Activated CD8-positive, alpha-beta memory T cell treated with anti-CD3 and anti-CD28 coated beads for 48 hours (primary cell): Measurements from ENCODE around the gene EGFR.

Experiments used
- DNase-seq, 3 experiments: peaks; one replicate each; pipeline ENCODE4 v3.0.0-alpha.2; 2020; ENCODE audit warnings: low read depth in 2 of 3, low spot score in 2 of 3

EGFR gene

GRCh38 chr7:55099821-55100543, 81.2 kb downstream of the EGFR start:
- DNase-seq = no peak

- no peak for DNase-seq
Measured at GRCh38 chr7:55100544-55101327, 81.9 kb downstream of the EGFR start.

DNA sequence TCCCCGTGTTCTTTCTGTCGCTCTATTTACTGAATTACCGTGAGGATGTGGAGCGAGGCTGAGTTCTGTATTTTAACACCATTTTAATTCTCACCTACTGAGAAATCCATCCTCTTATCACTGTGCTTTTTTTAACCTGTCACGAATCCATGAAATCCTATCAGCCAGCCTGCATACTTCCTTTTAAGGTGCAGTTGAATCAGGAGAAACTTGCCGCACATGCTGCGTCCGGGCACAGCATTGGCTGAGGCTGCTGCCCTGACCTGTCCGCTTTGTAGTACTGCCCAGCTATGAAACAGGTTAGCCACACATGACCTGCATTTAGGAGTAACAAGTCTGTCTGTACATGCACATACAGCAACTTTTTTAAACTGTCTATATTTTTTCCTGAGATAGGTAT, 82.5 kb downstream of the EGFR start:
- DNase-seq = no peak

GRCh38 chr7:55104123-55104522, 85.3 kb downstream of the EGFR start:
- no peak for DNase-seq

DNA sequence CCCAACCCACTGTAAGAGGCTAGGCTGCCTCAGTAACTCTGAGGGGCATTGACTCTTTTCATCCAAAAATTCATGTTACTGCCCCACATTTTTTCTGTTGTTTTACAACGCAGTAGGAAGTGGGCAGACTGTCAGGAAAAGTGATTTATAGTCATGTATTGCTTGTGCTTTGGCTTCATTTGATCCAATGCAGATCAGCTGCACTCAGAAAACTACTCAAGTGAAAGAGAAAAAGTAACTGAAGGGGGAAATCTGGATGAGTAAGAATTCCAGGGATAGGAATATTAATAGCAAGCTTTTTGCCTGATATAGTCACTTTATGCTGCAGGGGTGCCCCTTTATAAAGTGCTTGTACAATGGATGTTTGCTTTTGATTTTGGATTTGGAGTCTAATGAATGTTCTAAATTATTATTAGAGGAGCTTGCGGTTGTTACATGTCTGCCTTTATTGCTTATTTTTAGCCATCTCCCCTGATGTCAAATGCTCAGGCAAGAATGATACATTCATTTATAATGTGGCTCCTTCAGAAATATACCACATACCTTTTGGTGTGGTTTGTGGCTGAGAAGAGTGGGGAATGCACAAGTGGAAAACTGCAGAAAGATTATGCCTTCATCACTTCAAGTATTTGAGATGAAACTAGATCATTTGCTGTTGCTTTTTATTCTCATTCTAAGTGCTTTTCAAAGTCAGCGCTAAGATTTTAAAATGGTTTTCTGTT, 86.1 kb downstream of the EGFR start:
- no peak for DNase-seq

DNA sequence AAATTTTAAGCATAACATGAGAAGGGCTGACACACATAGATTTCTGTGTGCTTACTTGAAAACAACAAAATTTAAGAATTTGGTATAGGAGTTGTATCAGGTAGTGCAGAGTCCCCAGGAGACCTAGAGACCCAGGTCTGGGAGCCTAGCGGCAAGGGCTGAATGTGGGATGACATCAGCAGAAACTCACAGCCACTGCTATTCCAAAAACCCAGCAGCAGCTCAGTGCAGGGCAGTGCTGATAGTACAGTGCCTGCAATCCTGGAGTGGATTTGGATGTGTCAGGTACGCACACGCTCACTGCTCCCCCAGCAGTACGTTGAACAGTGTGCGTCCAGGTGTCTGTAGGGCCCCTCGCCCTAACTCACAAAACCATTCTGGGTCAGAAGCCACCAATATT, 87.1 kb downstream of the EGFR start:
- DNase-seq = no peak

DNA sequence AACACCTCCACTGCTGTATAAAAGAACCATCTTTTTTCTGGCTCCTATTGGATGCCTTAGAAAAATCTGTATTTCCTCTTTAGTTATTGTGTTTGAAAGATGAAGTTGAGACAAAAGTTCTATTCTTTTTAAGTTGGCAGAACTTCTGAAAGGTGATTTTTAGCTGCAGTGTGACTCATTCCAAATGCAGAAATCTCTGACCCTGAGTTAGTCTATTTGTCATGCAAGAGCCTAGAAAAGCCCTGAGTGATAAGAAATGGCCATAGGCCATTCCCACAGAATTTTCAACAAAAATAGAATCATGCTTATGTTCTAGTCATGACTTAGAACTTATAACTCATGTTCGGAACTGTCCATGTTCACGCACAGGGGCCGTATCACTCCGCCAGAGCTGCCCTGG, 89.1 kb downstream of the EGFR start:
- no peak for DNase-seq

GRCh38 chr7:55108401-55108800, 89.6 kb downstream of the EGFR start:
- DNase-seq = no peak

DNA sequence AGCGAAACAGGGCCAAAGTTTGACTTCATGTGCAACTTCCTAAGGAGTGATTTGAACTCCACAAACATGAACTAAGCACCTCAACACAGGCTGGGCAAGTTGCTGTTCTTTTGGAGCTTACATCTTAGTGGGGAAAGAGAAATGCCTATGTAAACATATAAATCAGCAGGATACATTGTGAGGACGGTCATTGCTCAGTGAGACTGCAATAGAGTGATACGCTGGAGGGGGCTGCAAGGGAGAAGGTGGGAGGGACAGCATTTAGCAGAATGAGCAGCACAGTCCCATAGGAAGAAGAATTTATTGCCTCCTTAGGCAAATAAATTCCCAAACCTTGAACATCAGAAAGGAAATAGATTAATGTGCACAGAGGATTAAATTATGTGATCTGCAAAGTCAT, 90.0 kb downstream of the EGFR start:
- DNase-seq = no peak

DNA sequence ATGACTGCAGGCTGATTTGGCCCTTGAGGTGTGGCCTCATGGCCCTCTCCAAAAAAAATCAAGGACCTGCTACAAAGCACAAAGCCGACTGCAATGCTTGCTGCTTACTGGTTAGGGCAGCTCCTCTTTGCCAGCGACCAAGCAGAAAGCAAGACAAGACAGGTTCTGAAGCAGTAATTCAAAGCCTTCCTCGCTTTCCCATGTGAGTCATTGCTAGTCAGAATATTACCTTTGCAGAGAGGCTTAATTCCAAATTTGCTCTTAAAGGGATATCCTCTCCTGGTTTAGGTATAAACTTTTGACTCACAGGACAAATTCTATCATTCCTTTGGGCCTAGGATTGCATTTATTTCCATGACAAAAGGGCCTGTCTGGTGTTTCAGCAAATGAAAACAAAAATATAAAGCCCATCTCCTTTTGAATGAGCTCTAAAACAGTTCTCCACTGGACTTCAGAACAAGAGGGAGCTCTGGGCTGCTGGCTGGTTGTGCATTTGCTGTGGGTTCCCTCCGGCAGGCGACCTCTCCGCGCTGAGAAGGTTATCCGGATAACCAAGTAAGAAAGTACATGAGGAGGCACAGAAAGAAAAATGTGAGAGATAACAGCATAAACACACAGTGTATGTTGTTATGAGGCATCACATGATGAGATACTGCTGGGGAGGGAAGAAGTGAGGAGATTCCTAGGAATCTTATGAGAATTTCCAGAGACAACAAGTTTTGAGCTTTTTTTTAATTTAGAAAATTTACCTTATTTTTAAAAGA, 90.8 kb downstream of the EGFR start:
- no peak for DNase-seq

DNA sequence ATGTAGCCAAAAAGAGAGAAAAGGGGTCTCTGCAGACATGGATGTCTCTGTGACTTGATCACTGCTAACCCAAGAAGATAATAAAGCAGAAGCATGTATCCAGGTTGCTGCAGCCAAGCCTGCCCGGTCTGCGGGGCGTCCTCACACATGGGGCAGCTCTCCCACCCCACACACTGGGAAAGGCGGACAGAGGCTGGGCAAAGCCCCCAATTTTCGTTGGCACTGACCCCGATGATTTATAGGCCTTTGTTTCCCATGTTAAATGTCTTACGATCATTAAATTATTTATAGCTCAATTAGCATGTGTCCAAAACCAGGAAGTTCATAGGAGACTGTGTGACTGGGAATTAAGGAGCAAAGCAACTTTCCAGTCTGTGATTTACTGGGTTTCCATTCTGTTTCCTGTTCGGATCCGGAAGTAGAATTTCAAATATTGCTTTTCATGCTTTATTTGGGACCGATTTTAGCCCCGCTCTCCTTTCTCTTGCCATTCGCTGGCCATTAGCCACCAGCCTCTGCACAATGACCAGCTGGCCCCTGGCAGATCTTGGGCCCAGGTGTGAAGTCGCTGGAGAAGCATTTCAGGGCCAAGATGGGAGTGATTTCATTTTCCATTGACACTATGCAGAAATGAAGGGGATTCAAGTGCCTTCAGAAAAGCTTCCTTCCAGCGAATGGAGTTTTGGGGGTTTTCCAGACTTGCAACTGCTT, 91.6 kb downstream of the EGFR start:
- no peak for DNase-seq

GRCh38 chr7:55110993-55111361, 92.2 kb downstream of the EGFR start:
- no peak for DNase-seq

- DNase-seq = no peak
Measured at GRCh38 chr7:55112056-55112455, 93.2 kb downstream of the EGFR start.

DNA sequence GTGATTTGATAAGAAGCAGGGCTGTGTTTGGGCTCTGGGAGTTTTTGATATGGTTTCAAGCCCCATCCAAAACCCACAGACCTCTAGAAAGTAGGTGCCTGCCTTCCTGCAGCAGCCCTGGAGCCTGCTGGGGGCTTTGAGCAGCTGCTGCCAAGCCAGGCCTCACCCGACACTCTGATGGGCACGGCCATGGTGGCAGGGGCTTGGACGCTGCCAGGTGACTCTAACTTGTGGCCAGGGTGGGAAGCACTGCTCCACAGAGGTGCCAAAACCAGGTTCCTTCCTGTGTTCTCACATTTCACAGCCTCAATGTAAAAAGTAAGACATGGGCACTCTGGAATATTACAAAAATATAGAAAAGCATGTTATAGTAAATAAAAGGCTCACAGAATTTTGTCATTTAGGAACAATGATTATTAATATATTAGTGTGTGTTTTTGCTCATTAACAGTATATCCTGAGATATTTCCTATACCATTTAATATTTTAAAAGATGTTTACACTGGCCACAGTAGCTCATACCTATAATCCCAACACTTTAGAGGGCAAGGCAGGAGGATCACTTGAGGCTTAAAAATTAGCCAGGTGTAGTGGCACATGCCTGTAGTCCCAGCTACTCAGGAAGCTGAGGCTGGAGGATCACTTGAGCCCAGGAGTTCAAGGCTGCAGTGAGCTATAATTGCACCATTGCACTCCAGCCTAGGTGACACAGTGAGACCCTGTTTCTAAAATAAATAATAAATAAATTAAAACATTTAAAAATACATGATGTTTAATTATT, 95.1 kb downstream of the EGFR start:
- no peak for DNase-seq

GRCh38 chr7:55117286-55117685, 98.5 kb downstream of the EGFR start:
- DNase-seq = no peak

DNA sequence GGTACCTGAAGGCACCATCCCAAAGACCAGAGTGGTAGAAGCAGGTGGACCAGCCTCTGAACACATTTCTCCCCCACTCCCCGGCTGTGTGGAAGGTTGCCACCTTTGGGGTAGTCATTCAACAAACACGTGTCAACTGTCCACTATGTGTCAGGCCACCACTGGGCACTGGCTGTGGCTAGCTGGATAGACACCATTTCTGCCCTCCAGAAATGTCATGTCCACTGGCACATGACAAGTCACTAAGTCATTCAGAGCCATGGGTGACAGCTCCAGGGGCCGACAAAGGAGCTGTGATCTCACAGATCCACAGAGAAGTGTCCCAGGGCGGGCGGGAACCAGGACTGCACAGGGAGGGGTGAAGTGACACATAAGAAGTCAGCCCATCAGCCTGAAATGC, 99.6 kb downstream of the EGFR start:
- DNase-seq = no peak

DNA sequence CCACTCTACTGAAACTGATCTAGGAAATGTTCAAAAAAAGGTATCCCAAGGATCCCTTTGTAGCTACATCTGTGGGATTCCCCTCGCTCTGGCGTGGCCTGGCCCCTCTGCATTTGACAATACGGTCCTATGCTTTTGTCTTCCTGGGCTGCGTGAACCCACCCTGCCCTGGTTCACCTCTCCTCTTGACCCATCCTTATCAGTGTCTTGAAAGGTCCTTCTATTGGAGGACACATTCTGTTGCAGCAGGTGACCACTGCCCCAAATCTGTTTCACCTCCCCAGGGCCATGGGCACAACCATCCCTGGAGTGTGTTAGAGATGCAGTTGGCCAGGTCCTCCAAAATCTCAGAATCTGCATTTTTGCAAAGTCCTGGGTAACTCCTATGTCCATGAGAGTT, 100.8 kb downstream of the EGFR start:
- no peak for DNase-seq

DNA sequence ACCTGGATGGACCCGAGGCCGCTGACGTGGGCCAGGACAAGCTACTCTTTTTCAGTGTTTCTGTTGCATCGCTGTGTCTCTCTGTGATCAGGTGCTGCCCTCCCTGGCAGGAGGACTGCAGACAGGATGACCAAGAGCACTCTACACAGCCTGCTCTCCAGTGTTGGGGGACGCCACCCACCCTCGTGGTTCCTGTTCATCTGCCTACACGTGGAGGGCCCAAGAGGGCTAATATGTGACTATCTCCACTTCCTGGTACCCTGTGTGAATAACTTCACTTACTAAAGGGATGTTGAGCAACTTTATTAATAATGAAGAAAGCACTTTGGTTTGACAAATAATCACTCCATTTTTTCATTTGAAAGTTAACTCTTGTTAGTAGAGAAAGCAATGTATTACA, 101.3 kb downstream of the EGFR start:
- no peak for DNase-seq

DNA sequence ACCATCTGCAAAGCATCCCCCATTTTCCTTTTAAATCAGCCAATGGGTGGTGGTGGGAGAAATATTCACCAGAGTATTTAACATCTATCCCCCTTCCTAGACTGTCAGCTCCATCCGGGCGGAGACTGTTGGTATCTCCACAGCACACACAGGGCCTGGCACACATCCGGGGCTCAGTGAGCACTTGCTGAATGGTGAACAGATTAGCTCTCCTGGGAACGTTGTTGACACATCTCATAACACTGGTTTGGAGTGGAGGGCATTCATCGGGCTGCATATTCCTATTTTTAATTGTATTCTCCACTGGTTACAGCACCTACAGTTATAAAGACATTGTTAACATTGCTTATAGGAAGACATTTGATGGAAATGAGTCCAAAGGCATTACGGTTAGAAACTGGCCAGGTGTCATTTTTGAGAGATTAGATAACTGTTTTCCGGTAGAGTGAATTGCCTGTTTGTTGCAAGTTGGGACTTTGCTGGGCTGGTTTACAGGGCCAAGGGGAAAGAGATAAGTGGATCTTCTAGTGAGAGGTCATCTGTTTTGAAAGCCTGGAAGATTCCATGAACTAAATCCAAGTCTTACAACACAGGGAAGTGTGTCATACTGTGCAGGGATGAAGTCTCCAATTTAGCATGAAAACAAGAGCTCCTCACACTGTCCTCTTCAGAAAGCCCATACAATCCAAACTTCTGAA, 101.8 kb downstream of the EGFR start:
- no peak for DNase-seq
